GM18873 (cell line): ENCODE results near the gene PPP1R26.
"Not testable (repeated sequence)": the region's sequence is repeated elsewhere in the genome, so short reads cannot be mapped to it uniquely, and the experiment has no call there.

Source experiments
- ATAC-seq: cut with Tn5 transposase; IDR thresholded peaks from one replicate; pipeline ENCODE4 v1.9.1; 2021; ENCODE audit warnings: mild to moderate bottlenecking, moderate library complexity, moderate number of reproducible peaks; ENCODE audit not compliant: unreplicated experiment, low FRiP score

PPP1R26 gene

DNA sequence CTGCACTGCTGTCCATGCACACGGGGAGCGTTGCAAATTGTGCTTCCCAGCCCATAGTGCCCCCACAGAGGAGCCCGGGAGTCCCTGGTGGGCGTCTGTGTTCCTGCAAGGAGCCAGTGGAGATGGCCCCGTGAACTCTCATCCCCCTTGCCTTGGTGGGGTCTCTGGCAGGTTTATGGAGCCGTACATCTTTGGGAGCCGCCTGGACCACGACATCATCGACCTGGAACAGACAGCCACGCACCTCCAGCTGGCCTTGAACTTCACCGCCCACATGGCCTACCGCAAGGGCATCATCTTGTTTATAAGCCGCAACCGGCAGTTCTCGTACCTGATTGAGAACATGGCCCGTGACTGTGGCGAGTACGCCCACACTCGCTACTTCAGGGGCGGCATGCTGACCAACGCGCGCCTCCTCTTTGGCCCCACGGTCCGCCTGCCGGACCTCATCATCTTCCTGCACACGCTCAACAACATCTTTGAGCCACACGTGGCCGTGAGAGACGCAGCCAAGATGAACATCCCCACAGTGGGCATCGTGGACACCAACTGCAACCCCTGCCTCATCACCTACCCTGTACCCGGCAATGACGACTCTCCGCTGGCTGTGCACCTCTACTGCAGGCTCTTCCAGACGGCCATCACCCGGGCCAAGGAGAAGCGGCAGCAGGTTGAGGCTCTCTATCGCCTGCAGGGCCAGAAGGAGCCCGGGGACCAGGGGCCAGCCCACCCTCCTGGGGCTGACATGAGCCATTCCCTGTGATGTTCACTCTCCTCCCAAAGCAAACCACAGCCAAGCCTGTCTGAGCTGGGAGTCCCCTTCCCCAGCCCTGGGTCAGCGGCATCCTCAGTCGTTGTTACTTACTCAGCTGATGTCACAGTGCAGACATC is 24.0 kb downstream of the PPP1R26 start:
- no peak for ATAC-seq

DNA sequence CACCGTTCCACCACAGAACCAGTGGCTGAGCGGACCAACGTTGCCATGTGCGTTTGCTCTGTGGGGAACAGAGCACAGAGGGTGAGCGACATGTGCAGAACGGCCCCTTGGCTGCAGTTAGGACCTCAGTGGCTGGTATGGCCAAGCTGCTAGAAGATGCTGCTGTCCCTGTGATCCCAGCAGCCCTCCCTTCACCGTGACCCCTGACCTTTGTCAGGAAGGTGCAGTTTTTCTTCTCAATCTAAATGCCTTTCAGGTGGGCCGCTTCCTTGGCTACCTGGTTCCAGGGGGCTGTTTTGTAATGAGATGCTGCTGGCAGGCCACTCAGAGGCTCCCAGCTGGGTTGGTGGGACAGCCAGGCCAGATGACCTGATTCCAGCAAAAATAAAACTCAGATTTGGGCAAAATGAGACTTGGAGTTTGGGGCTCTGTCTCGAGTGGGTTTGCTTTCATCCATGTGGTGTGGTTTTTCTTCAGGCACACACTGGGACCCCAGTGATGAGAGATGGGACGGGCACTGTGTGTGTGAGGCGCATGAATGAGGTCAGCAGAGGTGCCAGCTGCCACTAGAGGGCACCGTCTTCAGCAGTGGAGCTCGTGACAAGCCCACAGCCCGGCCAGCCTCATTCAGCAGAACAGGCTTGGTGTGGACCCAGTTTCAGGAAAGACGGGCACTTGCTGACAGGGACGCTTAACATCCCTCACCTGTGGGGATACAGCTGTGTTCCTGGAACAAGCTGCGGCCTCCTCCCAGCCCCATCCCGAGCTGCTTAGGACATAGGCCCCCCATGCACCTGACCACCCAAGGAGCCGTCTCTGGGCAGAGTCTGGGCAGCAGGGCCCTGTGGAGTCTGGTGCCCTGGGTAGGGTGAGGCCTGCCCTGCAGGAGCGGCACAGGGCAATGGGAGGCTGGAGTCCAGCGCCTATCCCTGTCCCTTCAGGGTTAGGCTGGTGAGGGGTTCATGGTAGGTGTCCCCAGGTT is 25.0 kb downstream of the PPP1R26 start:
- ATAC-seq: no peak

DNA sequence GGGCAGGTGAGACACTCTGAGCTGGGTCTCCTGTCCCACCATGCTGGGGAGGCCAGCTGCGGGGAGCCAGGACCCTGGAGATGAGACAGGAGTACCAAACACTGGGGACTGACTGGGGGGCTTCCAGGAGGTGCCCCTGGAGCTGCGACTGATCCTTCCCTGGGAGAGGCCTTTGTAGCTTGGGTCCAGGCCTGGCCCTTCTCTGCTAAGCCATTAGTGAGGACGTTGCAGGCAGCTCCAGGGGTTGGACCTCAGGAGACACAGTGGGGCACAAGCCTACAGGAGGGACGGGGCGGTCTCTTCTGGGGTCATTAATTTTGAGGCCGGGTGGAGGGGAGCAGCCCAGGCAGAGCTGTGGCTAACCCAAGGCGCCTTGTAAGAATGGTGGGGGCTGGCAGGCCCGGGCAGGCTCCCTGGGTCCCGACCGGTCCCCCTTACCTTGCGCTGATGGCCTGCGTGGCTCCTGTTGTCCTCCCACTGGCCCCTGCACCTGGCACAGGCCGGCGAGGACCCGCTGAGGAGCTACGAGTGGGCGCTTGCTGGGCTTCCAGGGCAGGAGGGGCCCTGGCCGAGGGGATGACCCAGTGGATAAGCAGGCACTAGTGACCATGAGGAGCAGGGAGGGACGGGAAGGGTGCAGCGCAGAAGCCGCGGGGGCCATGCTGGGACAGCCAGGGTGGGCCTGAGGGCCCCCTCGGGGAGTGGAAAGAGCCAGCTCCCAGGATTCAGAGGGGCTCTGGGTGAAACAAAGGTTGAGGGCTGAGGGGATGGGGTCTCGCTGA is 26.0 kb downstream of the PPP1R26 start:
- no peak for ATAC-seq

DNA sequence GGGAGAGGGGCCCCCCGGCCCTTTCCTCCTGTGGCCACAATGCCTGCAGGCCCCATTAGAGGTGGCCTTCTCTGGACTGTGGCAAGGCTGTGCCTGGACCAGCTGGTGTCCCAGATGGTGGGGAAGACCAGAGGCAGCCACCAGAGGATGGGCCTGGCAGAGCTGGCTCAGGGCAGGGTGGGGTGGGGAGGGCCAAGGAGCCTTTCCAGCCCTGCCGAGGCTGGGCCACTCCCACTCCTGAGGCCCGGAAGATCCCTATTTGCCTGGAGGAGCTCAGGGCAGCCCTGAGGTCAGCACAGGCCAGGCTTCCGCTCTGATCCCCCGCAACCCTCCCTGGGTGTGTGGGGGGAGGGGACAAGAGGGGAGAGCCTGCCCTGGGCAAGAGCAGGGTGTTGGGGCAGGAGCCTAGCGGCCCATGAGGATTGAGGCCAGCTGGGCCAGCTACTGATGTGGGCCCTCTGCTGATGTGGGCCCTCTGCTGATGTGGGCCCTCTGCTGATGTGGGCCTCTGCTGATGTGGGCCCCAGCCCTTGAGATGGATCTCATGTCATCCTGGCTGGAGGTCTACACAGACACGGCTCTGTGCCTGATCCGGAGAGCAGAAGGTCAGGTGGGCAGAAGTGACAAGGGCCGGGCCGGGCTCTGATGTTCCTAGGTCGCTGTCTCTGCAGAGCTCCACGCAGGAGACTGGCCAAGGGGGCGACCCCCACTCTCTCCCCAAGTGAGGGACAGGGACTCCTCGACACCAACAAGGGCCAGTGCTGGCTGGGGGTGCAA is 26.9 kb downstream of the PPP1R26 start:
- no peak for ATAC-seq

DNA sequence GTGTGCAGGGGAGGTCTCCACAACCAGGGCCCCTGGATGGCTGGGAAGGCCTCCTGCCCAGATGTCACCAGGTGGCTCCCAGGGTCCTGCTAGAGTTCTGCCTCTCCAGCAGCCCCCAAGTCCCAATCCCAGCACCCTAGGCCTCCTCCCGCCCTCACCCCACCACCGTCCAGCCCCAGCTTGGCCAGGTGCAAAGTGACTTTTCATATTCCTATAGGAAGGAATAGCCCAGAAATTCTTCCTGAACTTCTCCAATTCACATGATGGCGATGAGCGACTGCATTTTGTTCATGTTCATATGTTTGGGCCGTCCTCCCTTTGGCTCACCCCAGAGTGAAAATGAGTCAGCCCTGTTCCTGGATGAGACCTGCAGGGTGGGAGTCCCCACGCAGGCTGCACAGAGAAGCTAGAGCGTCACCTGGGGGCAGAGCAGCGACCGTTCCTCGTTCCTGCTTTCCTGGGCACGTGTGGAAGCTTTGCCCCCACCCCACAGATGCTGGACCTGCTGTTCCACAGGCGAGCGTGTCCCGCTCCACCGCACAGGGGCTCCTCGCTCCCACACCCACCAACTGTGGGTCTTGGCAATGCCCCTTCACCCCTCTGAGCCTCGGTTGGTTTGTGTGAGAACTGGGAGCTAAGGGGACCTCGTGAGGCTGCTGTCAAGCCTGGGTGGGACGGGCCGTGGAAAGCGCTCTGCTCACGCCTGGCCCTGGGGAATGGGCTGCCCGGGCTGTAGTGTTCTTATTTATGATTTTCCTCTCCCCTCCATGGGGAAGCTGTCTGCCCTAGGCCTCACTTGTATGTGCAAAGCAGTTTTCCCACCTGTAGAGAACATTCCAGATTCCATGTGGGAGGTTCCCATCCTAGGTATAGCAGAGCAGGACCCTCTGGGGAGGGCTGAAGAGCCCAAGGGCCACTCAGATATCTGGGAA is 27.8 kb downstream of the PPP1R26 start:
- no peak for ATAC-seq

DNA sequence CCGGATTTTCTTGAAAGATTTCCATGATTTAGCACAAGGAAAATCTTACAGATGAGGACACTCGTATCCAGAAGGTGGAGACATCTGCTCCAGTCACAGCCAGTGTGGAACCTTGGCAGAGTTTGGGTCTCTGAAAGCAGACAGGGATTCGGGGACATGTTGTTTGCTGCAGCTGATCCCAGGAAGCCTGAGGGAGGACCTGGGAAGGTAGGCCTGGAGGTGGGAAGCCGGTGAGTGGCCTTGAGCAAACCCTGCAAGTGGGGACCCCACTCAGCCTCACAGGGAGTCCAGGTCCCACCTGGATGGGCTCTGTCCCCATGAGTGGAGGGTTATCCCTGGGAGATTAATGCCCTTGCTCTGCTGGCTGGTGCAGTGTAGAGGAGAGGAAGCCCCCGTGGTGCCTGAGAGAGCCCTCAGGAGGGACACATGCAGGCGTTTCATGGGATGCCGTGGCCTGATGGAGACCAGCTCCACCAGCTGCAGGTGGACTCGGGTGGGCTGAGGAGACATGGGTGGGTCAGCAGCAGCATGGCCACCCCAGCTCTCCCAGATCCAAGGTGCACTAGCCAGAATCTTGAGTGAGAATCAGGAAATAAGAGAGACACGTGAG is 28.7 kb downstream of the PPP1R26 start:
- no peak for ATAC-seq

DNA sequence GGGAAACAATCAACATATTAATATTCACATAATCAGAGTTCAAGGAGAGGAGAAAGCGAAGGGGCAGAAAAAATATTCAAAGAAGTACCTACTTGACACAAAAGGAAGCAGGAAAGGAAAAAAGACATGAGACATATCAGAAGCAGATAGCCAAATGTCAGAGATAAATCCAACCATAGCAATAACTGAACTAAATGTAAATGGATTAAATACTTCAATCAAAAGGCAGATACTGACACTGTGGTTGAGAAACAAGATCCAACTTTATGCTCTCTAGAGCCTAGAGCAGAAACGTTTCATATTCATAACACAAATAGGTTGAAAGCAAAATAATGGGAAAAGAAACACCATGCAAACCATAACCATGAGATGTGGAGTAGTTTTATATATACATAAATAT is 29.9 kb downstream of the PPP1R26 start:
- ATAC-seq: no peak

DNA sequence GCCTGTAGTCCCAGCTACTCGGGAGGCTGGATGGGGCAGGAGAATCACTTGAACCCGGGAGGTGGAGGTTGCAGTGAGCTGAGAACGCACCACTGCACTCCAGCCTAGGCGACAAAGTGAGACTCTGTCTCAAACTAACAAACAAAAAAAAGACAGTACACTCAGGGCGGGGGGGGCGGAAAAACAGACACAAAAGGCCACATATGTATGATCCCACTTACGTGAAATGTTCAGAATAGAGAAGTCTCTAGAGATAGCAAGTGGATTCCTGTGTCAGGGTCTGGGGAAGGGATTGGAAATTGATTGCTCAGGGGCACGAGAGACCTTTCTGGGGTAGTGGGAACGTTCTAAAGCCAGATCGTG is 32.6 kb downstream of the PPP1R26 start:
- no peak for ATAC-seq

DNA sequence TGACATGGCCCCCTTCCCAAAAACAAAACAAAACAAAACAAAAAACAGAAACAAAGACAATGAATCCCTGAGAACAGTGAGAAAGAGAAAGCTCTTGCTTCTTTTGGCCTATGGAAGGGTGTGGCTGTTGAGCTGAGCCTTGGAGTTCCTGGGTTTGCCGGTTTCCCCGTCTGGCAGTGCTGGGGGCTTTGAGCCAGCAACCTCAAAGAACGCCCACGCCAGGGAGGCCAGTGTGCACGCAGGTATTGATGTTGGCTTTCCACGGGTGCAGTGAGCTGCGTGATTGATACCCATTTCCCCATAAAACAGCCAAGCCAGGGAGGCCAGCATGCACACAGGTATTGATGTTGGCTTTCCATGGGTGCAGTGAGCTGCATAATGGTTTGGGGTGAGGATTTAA is 33.3 kb downstream of the PPP1R26 start:
- ATAC-seq: no peak

DNA sequence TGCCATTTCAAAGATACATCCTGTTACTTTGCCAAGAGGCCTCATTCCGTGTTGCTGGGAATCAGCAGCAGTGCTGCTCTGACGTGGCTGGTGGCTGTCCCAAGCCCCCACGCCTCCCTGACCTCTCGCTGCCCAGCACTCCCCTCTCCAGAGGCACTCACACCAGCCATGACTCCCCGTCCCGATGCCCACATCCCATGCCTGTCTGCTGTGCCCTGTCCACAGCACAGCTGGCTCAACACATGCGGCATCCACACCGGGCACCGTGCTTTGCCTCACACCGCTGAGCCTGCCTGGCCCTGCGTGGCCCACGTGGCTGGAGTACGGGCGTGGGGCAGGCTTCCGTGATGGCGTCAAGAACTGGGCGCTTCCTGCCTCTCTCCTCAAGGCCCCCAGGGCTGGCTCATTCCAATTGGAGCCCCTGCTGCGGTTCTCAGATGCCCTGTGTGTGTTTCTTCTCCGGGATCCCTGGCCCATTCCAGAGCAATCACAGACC is 33.8 kb downstream of the PPP1R26 start:
- ATAC-seq: no peak

DNA sequence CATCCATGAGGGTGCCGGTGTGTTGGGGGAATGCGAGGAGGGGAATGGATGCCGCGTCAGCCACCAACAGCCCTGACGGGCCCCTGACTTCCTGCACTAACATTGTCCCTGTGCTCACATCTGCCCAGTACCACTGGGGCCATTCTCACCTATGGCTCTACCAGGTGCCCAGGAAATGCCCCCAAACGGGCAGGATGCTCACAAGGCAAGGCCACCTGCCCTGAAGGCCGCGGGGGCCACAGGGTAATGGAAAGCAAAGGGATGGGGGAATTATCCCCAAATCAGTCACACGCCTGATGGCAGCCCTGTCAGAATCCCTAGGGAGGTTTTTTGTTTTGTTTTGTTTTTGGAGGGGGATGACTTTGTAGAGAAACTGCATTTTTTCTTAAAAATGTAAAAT is 34.3 kb downstream of the PPP1R26 start:
- ATAC-seq: not testable (repeated sequence)

DNA sequence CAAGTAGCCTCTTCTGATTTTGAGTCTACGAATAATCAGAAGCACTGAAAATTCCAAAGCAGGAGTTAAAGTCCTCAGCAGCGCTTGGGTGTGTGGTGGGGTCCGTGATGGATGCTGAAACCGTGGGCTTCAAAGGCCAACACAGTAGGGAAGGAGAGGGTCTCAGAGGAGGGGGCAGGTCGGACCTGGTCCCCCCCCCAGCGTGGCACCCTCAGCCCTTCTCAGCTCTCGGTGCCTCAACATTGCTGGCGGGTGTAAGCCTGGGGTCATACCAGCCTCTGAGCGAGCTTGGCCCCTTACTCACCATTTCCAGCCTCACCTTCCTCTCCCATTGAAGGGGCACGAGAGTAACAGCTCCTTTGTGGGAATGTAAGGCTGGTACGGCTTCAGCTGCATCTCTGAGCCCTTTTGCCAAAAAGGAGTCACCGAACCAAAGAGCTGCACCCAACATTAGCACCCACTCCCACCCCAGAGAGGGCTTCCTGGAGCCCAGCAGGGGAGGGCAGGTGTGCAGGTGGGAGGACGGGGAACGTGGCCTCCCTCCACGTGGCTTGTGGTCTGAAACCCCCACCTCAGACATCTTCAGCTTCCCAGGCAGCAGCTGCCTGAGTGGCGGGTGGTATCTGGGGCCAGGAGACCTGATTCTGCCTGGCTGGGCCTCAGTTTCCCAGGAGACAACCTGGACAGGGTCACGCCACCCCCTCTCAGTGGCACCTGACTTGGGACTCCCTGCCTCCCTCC is 34.9 kb downstream of the PPP1R26 start:
- no peak for ATAC-seq

DNA sequence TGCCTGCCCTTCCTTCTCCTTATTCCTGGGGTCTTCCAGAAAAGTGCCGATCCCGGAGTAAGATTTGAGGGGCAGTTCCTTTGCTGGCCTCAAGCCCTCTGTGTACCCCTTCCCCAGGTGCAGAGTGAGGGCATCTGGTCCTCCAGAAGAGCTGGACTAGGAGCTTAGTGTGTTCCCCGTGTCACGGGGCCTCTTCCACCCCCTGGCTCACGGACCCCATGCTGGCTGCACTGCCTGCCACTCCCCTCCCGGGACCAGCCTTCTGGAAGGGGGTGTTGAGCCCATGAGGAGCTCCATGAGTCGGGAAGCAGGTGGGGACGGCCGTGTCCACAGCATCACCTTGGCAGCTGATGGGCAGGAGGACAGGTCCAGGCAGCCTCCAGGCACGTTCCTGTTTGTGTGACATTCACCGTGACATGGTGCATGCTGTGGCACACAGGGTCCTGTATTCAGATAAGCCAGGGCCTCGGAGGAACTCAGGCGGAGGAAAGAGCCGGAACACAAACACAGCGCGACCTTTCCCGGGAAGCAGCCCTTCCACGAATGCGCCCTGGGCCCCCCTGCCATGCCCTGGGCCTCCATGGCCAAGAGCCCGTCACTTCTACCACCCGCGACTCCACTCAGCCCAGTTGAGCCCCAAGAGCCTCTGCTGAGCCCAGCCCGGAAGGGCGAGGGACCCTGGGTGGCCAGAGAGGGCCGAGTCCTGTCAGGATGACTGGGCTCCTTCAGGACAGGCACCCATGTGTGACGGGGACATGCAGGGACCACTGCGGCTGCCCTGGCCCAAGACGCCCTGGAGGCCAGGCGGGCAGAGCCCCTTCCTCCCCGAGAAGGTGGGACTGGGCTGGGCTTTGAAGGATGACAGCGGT is 35.7 kb downstream of the PPP1R26 start:
- no peak for ATAC-seq

DNA sequence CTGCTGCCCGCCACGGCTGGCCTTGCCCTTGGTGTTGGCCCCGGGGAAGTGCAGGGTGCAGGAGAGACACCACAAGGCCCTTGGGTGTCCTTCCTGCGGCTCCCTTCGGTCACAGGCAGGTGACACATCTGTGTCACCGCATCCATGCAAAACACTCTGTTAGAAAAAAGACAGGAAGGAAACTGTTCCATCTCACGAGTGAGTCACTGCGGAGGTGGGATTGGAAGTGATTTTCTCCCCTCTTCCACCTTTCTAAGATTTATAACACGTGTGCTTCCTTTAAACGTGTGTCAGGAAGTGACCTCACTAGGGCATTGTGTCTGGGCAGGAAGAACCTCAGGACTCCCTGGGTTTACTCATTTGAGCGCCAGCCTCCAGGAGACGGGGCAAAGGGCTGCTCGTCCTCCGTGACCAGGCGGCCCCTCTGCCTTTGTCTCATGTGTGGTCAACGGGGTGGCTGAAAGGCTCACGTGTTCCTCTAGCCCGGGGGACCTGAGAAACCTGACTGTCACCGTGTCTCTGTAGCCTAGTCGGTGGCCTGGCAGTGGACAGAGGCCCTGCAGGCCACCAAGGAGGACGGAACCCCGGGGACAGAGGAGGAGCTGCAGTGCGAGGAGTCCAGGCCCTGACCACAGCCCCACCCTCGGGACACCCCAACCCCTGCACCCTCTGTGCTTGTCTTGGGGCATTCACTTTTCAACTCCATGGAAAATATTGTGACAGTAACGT is 36.7 kb downstream of the PPP1R26 start:
- ATAC-seq: no peak

DNA sequence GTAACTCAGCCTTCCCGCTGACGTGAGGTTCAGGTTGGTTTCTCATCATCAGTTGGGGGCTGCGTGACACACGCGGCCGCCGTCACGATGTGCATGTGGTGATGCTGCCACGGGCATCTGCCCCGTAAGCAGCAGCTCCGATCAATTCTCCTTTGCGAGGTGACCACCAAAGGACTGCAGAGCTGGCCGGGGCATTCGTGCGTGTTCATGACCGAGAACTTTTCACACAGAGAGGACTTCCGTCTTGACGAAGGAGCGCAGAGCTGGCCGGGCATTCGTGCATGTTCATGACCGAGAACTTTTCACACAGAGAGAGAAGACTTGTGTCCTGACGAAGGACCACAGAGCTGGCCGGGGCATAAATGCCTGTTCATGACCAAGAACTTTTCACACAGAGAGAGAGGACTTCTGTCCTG is 37.8 kb downstream of the PPP1R26 start:
- ATAC-seq: no peak
